Mucosa of descending colon (tissue), 3 donors: Measurements from ENCODE around the gene SOHLH1. TPM values are rescaled to one million over a fixed set of nuclear protein-coding genes. Genes with fewer than 3 reads are reported as not detected.

Source experiments
- ATAC-seq: fragments of 200-7000 bp; cut with Tn5 transposase; one replicate; pipeline ENCODE4 v1.9.1; 2020; ENCODE audit warnings: mild to moderate bottlenecking, moderate library complexity
- DNase-seq, 3 donors: peaks; one replicate each; pipeline ENCODE4 v3.0.0-alpha.2; 2020
- H3K36me3 ChIP-seq: fragments of 200-600 bp; one replicate; pipeline ENCODE4 v1.8.0; 2021; ENCODE audit warnings: low read depth, mild to moderate bottlenecking
- H3K4me1 ChIP-seq: fragments of 200-600 bp; one replicate; pipeline ENCODE4 v1.8.0; 2021; ENCODE audit warnings: low read depth, mild to moderate bottlenecking
- H3K4me3 ChIP-seq: fragments of 200-600 bp; one replicate; pipeline ENCODE4 v1.8.0; 2021; ENCODE audit warnings: mild to moderate bottlenecking
- H3K9me3 ChIP-seq: fragments of 200-600 bp; one replicate; pipeline ENCODE4 v1.8.0; 2021; ENCODE audit warnings: mild to moderate bottlenecking
- intact Hi-C, 2 donors: fragments of 100-400 bp; cut with DNase I in 1 of 2; cut with micrococcal nuclease in 1 of 2; formaldehyde crosslinking; loops; one replicate each; pipeline versions ENCODE4 v1.11.0 to v1.11.1; 2022; cut with DNase I, micrococcal nuclease
- total RNA-seq, 3 donors: library from RNA; stranded (reverse); fragmentation: NEBNext Ultra II Directional in 2 of 3; extraction: Animal tissue kit (Norgen Biotek cat#: 25700) in 2 of 3; gene quantifications; one replicate each; pipeline versions ENCODE4 v1.2.1 to v1.2.4, GENCODE V29; 2021 to 2023
- TF ChIP-seq, protein P1 (sequence below): fragments of 200-600 bp; IDR thresholded peaks from one replicate; pipeline ENCODE4 v1.8.0; 2022; ENCODE audit warnings: antibody characterized with exemption, mild to moderate bottlenecking
- donor health status: DM: no; HTN: no; CAD: no; lungs with moderate emphysema.
- donor health status: DM: no; HTN: no; CAD: no.
- donor health status: DM: no; HTN: yes; CAD: no.

The SOHLH1 gene
- total RNA-seq, 3 donors from 2014 or later: not detected

DNA sequence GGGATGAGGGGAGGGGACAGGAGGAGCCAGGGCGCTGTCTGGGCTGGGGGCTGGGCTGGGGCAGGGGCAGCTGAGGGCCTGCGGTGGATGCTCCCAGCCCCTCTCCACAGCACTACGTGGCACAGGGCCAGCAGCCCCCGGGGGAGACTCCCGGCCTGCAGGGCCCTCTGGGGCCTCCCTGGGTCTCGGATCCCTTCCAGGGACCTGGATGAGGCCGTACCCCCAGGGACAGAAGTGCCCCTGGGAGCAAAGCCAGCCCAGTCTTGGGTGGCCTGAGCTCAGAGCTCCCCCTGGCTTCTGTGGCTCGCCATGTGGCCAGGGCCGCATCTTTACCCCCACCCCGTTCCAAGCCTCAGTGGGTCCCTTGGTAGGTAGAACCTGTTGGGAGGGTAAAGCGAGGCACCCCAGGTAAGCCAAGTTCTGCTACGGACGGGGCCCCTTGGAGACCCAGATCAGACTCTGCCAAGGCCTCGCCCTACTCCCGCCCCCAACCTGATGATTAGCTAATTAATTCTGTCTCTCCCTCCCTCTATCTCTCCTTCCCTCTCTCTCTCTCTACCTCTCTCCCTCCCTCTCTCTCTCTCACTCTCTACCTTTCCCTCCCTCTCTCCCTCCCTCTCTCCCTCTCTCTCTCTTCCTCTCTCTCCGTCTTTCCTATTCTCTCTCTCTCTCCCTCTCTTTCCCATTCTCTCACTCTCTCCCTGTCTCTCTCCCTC, 27.0 kb upstream of the SOHLH1 start:
- DNase-seq (no peak), ATAC-seq (no peak)
- Histone ChIP-seq H3K4me3 (no peak overlapping the region), H3K4me1 (no peaks in the 10 kb centered on the region), H3K36me3 (no peaks in the 10 kb centered on the region), H3K9me3 (peaks cover under 1% of the 10 kb centered on the region)
- TF ChIP-seq, protein P1, sequence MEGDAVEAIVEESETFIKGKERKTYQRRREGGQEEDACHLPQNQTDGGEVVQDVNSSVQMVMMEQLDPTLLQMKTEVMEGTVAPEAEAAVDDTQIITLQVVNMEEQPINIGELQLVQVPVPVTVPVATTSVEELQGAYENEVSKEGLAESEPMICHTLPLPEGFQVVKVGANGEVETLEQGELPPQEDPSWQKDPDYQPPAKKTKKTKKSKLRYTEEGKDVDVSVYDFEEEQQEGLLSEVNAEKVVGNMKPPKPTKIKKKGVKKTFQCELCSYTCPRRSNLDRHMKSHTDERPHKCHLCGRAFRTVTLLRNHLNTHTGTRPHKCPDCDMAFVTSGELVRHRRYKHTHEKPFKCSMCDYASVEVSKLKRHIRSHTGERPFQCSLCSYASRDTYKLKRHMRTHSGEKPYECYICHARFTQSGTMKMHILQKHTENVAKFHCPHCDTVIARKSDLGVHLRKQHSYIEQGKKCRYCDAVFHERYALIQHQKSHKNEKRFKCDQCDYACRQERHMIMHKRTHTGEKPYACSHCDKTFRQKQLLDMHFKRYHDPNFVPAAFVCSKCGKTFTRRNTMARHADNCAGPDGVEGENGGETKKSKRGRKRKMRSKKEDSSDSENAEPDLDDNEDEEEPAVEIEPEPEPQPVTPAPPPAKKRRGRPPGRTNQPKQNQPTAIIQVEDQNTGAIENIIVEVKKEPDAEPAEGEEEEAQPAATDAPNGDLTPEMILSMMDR: no peak
- intact Hi-C loops: no loop called here

DNA sequence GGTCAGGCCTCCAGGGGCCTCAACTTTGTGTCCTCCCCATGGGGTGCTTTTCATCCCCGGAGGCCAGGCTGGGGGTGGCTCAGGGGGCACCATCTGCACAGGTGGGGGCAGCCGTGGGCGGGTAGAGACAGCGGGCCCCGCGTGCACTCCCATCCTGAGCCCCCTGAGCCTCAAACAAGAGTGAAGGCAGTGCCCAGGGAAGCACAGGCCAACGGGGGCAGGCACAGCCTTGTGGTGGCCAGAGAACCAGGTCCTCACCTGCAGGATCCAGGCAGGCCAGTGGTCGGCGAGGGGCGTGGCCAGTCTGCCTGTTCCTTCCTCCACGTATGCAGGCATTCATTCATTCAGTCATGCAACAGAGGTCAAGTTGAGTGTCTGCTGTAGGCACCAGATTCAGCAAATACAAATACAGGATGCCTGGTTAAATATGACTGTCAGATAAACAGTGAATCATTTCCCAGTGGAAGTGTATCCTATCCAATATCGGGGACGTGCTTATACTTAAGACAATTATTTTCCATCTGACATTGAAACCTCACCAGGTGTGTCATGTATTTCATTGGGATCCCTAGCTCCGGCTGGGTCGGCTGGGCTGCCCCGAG, 25.0 kb upstream of the SOHLH1 start:
- ATAC-seq: no peak

DNA sequence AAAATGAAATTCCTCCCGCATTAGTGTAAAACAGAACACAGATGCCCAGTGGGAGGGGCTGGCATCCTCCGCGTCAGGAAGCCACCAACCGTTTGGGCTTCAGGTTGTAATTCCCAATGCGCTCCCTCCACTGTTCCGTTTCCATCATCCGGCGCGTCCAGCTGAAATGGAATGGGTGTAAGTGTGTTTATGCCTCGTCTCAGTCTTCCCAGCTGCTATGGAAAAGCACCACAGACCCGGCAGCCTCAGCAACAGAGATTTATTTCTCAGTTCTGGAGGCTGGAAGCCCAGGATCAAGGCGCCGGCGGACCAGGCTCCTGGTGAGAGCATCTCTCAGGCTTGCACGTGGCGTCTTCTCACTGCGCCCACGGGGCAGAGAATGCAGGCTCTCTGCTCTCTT, 23.1 kb upstream of the SOHLH1 start:
- Histone ChIP-seq H3K9me3 (no peaks in the 10 kb centered on the region), H3K4me1 (no peaks in the 10 kb centered on the region), H3K4me3 (no peak overlapping the region), H3K36me3 (no peaks in the 10 kb centered on the region)
- TF ChIP-seq, protein P1: no peak
- intact Hi-C loops: no loop called here
- DNase-seq (no peak), ATAC-seq (no peak)

More for the DNA sequence above, 25.0 kb upstream of the SOHLH1 start:
- intact Hi-C loops: no loop called here
- H3K4me1 ChIP-seq: no peaks in the 10 kb centered on the region
- H3K36me3 ChIP-seq: no peaks in the 10 kb centered on the region
- H3K4me3 ChIP-seq: no peak overlapping the region
- no peaks in the 10 kb centered on the region for H3K9me3 ChIP-seq
- no peak for DNase-seq
- TF ChIP-seq, protein P1: no peak

DNA sequence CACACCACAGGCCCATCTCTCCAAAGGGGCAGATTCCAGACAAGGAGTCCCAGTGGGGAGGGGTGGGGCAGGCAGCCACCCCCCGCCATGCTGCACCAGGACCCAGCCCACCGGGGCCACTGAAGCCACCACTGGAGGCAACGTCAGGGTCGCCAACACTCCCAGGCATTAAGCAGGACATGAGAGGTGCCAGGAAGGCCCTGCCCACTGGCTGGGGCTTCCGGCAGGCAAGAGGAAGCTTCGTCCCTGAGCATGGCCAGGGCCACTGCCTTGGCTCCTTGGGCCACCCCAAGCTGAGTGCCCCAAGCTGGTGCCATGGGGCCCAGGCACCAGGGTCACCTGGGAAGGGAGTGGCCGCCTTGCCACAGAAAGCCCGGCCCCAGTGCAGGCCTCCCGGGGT, 20.2 kb upstream of the SOHLH1 start:
- intact Hi-C loops: no loop called here
- H3K9me3 ChIP-seq: no peaks in the 10 kb centered on the region
- TF ChIP-seq, protein P1: no peak
- H3K4me1 ChIP-seq: no peaks in the 10 kb centered on the region
- ATAC-seq (no peak), DNase-seq (no peak)
- no peak overlapping the region for H3K4me3 ChIP-seq
- no peaks in the 10 kb centered on the region for H3K36me3 ChIP-seq

DNA sequence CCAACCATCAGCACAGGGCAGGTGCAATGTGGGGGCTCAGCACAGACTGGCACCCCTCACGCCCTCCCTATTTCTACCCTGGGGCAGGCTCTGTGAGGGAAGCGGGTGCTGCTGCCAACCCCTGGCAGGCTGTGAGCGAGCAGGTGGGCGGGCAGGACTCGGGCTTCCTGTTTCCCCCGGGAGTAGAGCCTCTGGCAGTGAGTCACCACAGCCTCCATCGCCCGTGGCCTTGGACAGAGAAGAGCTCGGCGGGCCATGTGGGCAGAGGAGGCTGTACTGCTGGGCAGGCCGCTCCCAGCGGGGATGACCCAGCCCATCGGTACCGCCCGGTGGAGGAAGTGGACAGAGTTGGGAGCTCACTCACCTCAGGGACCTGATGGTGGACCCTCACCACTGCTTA, 19.3 kb upstream of the SOHLH1 start:
- H3K4me3 ChIP-seq: no peak overlapping the region
- no peaks in the 10 kb centered on the region for H3K4me1 ChIP-seq
- no peak for ATAC-seq
- no peak for DNase-seq
- intact Hi-C loops: no loop called here
- no peaks in the 10 kb centered on the region for H3K36me3 ChIP-seq
- TF ChIP-seq, protein P1: no peak
- no peaks in the 10 kb centered on the region for H3K9me3 ChIP-seq
